HG03442 (cell line): ENCODE measurements around the gene XPNPEP1.

Experiments
- ATAC-seq: cut with Tn5 transposase; IDR thresholded peaks from one replicate; pipeline ENCODE4 v1.9.1; 2021; ENCODE audit warnings: mild to moderate bottlenecking, moderate library complexity; ENCODE audit not compliant: unreplicated experiment

The XPNPEP1 gene

GRCh38 chr10:109895095-109895818, 28.1 kb downstream of the XPNPEP1 start:
- no peak for ATAC-seq

- ATAC-seq = no peak
These were observed 28.8 kb downstream of the XPNPEP1 start for GRCh38 chr10:109894516-109894915.

- no peak for ATAC-seq
These were observed 29.9 kb downstream of the XPNPEP1 start for GRCh38 chr10:109893386-109893785.

GRCh38 chr10:109892931-109893330, 30.4 kb downstream of the XPNPEP1 start:
- ATAC-seq = no peak

- no peak for ATAC-seq
These were observed 31.2 kb downstream of the XPNPEP1 start for GRCh38 chr10:109892117-109892516.

GRCh38 chr10:109891105-109891504, 32.2 kb downstream of the XPNPEP1 start:
- ATAC-seq = no peak

- no peak for ATAC-seq
These were observed 33.4 kb downstream of the XPNPEP1 start for GRCh38 chr10:109889867-109890266.

- no peak for ATAC-seq
These were observed 35.5 kb downstream of the XPNPEP1 start for GRCh38 chr10:109887776-109888175.

GRCh38 chr10:109887243-109887642, 36.1 kb downstream of the XPNPEP1 start:
- no peak for ATAC-seq

GRCh38 chr10:109886781-109887140, 36.5 kb downstream of the XPNPEP1 start:
- ATAC-seq = no peak

- no peak for ATAC-seq
These were observed 37.1 kb downstream of the XPNPEP1 start for GRCh38 chr10:109886037-109886780.

GRCh38 chr10:109883859-109884771, 39.2 kb downstream of the XPNPEP1 start:
- ATAC-seq = peak; percentile 50

GRCh38 chr10:109882251-109883057, 40.9 kb downstream of the XPNPEP1 start:
- no peak for ATAC-seq

- no peak for ATAC-seq
These were observed 41.6 kb downstream of the XPNPEP1 start for GRCh38 chr10:109881769-109882057.

- ATAC-seq = peak; percentile 84
These were observed 42.2 kb downstream of the XPNPEP1 start for GRCh38 chr10:109880886-109881768.

- ATAC-seq = no peak
These were observed 45.8 kb downstream of the XPNPEP1 start for GRCh38 chr10:109877546-109877945.

- ATAC-seq = no peak
These were observed 47.2 kb downstream of the XPNPEP1 start for GRCh38 chr10:109875828-109876821.

- ATAC-seq = no peak
These were observed 48.2 kb downstream of the XPNPEP1 start for GRCh38 chr10:109875151-109875568.

- no peak for ATAC-seq
These were observed 51.8 kb downstream of the XPNPEP1 start for GRCh38 chr10:109871476-109871875.
